ELR (cell line): ENCODE results near the gene MID1.

Experiments used
- DNase-seq: peaks from one replicate; pipeline ENCODE4 v3.0.0-alpha.2; 2015; ENCODE audit warnings: low read depth

The MID1 gene, protein sequence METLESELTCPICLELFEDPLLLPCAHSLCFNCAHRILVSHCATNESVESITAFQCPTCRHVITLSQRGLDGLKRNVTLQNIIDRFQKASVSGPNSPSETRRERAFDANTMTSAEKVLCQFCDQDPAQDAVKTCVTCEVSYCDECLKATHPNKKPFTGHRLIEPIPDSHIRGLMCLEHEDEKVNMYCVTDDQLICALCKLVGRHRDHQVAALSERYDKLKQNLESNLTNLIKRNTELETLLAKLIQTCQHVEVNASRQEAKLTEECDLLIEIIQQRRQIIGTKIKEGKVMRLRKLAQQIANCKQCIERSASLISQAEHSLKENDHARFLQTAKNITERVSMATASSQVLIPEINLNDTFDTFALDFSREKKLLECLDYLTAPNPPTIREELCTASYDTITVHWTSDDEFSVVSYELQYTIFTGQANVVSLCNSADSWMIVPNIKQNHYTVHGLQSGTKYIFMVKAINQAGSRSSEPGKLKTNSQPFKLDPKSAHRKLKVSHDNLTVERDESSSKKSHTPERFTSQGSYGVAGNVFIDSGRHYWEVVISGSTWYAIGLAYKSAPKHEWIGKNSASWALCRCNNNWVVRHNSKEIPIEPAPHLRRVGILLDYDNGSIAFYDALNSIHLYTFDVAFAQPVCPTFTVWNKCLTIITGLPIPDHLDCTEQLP

DNA sequence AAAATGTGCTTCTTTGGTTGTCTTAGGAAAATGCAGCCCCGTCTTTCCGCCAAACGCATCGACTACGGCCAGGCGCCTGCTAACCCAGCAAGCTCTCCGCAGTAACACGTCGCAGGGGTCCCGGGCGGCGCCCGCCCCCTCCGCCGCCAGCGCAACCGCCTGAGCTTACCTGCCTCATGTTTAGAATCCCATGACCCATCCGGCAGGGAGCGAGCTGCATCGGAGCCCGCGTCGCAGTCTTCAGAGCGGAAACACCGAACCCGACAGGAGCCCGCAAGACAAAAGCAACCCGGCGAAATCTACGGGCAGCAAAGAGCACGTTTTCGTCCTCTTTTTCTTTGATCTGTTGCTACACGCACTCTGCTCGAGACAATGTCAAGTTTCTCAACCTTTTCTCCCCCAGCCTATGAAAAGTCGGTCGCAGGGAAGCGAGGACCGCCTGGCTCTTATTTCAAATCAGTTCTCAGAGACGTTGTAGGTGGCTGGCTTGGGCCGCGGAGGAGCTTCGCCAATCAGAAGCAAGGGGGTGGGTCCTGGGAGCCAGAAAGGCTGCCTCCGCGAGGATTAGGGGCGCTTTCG lies at the start of gene MID1:
TSS of gene MID1 (minus strand) at position 465 of the 579 bp plus-strand sequence. CDS start 53,038 bp downstream, outside the sequence.
- peak; percentile 83 for DNase-seq

DNA sequence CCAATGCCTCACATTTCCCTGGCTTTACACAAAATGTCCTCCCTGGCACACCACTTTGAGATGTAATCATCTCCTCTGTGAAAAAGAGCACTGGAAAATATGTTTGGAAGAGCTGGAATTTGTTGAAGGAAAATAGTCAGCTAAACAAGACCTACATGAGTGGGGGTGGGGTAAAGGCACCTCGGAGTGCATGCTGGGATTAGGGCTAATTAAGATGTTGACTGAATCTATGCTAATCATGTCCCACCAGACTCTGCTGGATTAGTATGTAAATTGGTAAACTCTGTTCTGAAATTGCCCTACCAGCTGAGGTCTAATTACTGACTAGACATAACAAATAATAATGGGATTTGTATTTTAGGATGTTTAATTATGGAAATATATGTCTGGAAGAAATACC lies 46.8 kb upstream of the MID1 start:
- DNase-seq, result no peak

GRCh38 chrX:10666102-10666501 lies 45.7 kb upstream of the MID1 start:
- DNase-seq, result no peak

GRCh38 chrX:10665681-10666080 lies 45.3 kb upstream of the MID1 start:
- DNase-seq, result no peak

DNA sequence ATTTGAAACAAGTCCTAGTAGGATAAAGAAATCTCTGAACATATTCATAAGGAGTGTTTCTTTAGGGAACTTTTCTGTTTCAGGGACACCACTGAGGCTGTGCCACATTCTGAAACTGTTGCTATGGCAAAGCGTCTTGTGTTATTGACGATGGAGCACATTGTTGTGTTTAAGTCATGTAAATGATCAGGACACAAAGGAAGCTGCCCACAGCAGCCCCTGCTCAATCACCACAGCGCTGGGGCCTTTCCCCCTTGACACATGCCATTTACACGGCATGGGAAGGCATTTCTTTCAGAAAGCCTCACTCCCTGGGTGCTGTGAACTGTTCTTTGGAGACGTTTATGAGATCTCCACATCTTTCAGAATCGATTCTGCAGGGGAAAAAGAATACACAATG lies 39.8 kb upstream of the MID1 start:
- no peak for DNase-seq

DNA sequence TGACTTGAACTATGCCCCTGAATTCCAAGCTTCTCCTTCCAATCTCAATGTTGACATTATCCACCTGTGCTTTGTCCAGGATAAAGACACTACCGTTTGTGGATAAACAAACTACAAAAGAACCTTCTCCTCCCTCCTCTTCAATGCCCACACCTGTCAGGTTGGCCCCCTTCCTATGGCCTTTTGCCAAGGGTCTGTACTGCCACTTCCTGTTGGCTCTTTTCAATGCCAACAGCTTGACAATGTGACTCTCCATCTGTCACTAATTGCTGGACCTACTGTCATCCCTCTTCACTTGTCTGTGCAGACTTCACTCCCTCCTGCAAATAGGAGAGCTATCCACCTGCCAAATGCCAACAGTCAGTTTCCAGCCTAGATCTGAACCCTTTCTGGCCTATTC lies 35.8 kb upstream of the MID1 start:
- no peak for DNase-seq

DNA sequence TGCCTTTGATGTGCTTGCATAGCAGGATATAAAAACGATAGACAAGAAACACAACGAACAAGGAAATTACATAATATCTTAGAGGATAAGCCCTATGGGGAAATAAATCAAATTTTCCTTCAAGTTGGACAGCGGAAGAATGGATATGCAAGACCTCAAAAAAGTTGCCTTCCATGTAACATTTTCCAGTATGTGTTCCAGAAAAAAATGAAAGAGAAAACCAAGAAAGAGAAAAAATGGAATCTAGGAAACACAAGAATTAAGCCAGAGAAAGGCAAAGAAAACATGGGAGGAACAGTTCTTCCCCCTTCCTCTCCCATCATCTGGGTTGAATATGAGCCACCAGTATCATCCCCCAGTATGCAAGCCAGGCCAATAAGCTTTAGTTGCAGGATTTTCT lies 34.6 kb upstream of the MID1 start:
- DNase-seq, result no peak

GRCh38 chrX:10653302-10653701 lies 32.9 kb upstream of the MID1 start:
- no peak for DNase-seq

DNA sequence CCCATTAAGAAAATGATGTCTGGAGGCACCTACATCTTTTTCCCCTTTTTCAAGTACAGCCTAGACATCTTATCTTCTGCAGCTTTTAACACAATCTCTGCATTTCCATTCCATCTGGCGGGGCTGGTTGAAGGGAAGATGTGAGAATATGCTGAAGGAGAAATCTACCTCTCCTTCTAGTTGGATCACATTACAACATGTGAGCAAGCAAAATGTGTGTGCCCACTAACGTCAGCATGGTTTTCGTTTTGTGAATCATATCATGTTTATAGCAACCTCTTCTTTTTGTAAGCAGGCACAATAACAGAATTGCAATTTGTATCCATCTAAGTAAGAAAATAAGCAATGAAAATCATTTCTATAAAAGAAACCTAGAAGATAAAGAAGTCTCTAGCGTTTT lies 28.9 kb upstream of the MID1 start:
- DNase-seq, result no peak

DNA sequence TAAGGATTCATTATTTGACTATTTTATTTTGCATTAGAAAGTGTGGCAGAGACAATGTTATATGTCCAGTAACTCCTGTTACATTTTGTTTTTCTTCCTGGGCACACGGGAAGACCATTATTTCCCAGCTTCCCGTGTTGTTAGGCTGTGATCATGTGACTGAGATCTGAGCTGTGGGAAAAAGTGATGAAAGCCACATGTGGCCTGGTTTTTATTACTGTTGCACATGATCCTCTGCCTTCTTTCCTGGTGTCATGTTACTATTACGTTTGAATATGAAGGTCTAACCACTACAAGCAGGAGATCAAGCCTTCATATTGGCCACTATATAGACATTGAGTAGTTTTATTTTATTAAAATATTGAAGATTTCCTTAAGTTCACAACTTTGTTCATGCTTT lies 28.2 kb upstream of the MID1 start:
- DNase-seq, result no peak

DNA sequence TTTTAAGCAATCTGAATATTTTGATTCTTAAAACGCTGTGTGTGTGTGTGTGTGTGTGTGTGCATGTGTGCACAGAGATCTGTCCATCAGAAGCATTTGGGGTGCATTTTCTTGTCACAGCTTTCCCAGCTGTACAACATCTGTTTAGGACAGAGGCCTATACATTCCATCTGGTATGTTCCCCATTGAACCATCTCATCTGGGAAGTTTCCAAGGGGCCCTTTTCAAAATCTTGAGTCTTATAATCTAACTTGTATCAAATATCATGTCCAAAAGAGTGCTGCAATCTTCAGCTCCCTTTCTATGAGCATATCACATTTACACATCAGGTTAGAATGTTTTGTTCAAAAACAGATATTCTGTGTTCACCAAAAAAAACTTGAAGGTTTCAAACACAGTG lies 16.5 kb upstream of the MID1 start:
- no peak for DNase-seq

DNA sequence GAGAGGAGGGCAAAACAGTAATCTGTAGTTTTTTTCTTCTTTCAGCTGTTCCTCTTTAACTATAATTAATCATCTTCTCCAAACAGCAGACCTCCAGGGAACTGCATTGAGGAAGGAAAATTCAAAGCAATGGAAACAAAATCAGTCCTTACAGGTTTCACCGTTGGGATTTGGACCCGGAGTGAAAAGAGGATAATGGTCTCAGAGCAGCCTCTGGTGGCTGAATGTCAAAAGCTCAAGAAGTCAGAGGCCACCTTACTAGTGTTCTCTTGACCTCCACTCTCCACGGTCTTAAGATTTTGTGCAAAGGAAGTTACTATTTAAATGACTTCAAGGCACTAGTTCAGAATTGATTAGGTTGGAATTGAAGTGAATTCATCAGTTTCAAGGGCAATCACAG lies 16.0 kb upstream of the MID1 start:
- peak; percentile 75 for DNase-seq

DNA sequence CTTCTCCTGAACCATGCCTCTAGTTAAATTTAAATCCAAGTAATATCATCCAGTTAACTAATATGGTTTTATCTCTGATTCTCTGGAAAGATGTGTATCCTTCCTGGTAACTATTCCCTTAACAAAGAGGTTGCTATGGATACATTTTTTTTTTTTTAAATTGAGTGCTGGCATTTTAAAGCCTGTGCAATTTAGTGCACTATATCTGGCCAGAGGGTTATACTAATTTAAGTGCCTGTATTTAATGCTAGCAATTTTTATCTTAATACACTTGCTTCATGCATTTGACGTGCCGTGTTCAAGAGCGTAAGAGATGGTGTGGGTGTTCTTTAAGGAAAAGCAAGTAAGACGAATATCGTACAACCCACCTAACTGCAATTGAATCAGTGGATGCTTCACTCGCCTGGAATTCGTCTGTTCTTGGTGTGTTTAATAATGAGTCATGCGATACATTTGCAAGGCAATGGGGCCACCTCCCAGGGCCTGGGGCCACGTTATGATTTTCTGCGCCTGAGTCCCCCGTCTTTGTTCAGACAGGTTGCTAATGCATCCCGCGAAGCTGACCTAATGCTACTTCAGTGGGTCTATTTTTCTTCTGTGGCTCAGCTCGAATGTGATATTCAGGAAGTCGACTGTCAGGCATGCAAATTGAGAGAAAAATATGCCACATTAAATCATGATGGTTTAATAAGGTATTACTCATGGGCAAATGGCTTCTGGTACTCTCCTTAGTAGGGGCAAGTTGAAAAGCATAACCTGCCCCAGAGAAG lies 14.2 kb upstream of the MID1 start:
- DNase-seq, result peak; percentile 95

- DNase-seq, result peak; percentile 91
These were observed 13.3 kb upstream of the MID1 start for GRCh38 chrX:10633722-10634121.

DNA sequence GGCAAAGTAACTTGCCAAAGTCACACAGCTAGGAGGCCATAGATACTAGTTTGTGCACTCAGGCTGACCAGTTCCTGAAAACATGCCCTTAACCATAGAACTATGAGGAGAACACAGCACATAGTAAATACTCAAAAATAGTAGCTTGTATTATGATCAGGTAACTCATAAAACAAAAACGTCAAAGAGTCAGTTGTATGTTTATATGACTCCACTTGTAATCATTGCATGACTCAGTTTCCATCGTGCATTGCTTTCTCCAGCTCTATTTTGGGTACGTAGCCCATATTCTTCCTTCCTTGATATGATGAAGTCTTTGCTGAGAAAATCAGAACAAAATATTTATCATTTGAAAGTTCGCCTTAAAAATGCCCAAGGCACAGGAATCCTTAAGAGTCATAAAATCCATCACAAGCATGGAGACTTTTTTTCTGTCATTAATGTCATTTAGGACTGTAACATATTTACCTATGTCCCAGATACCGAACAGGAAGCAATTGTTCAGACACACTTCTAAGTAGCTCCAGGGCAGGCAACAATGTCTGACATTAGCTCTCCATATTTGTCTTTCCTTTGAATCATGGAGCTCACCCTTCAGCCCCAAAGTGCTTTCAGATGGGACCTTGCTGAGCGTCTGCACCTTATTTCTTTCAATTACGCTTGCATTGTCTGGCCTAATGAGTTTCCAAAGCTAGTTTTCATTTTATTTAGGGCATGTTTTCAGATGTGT lies 11.2 kb upstream of the MID1 start:
- DNase-seq, result peak; percentile 76

GRCh38 chrX:10630320-10630719 lies 9.9 kb upstream of the MID1 start:
- DNase-seq, result no peak

- no peak for DNase-seq
These were observed 9.5 kb upstream of the MID1 start for GRCh38 chrX:10629905-10630304.

DNA sequence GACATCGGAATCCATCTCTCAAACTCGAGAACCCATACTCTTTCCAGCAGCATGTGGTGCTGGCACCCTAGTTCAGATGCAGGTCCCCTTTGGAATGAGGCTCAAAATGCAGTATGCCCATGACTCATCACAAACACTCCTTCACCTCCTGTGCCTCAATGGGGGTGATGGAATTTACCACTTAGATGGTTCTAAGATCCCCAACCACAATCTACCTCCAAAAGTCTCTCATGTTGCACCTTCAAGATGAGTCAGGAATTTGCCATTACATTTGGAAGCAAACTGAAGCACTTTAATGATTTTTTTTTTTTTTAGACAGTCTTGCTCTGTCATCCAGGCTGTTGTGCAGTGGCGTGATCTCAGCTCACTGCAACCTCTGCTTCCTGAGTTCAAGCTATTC lies 8.5 kb upstream of the MID1 start:
- DNase-seq, result peak; percentile 60

DNA sequence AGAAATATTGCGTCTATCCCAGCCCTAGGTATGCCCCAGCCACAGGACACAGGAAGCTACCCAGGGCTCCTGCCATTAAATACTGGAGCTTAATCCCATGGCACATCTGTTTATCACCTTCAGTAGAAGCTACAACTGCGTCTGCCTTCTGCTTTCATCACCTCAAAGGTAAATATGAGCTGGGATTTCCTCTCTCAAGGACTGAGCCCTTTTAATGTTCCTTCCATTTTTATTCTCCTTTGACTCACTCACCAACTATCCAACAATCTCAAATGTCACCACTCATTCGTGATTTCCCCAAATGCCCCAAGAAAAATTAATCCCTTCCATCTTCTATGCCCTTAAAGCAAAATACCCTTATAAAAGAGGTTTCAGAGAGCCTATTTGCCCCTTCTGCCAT lies 1.8 kb upstream of the MID1 start:
- no peak for DNase-seq

- DNase-seq, result no peak
These were observed 849 bp downstream of the MID1 start for GRCh38 chrX:10619425-10620046.

GRCh38 chrX:10618961-10619360 lies 1.4 kb downstream of the MID1 start:
- DNase-seq, result no peak

- DNase-seq, result peak; percentile 83
These were observed 2.4 kb downstream of the MID1 start for GRCh38 chrX:10617999-10618351.
